ENCODE measurements around the gene SYK.
"Not testable (repeated sequence)": the region's sequence is repeated elsewhere in the genome, so short reads cannot be mapped to it uniquely, and the experiment has no call there.

- TF ChIP-seq CTCF, POLR2A (IDR thresholded peaks at IDR 0.05): not testable (repeated sequence)
These were observed 19.6 kb downstream of the SYK start for GRCh38 chr9:90821236-90821635.

Data from thyroid gland (tissue), 4 donors.